ENCODE measurements around the gene DDAH1. TPM values are rescaled to one million over a fixed set of nuclear protein-coding genes. Genes with fewer than 3 reads are reported as not detected.

DDAH1 gene
- total RNA-seq, 1 experiment from 2014 or later: 7.9 TPM

GRCh38 chr1:85378534-85378933, 86.4 kb downstream of the DDAH1 start:
- Mint-ChIP-seq H3K27ac (ENCODE audit: low read depth, unreplicated experiment) (no peak overlapping the region), H3K4me3 (ENCODE audit: unreplicated experiment) (no peak overlapping the region), H3K27me3 (ENCODE audit: insufficient read depth, unreplicated experiment) (no peaks in the 10 kb centered on the region), H3K9me3 (ENCODE audit: unreplicated experiment) (peaks cover 8% of the 10 kb centered on the region), H3K36me3 (ENCODE audit: insufficient read depth, unreplicated experiment) (no peaks in the 10 kb centered on the region), H3K4me1 (ENCODE audit: insufficient read depth, unreplicated experiment) (peaks cover 6% of the 10 kb centered on the region)
- CTCF ChIA-PET: interaction anchor here (0.5 to 2.4 kb wide), 4 partner anchors 18 to 1057 kb away, joined by 3 to 6 read pairs (median 4); no protein-coding TSS in a partner anchor
- POLR2A ChIA-PET: interaction anchor here (0.6 to 1.3 kb wide), 3 partner anchors 16 to 45 kb away, joined by 3 to 5 read pairs (median 3); no protein-coding TSS in a partner anchor
- intact Hi-C loops (cut with micrococcal nuclease): no loop called here
- no peak for DNase-seq (ENCODE audit: unreplicated experiment)
- no peak for TF ChIP-seq CTCF (IDR thresholded peaks at IDR 0.05; ENCODE audit: unreplicated experiment)
- BruUV-seq (replicated peaks): no TSS peak

GRCh38 chr1:85376356-85376755, 88.6 kb downstream of the DDAH1 start:
- BruUV-seq (replicated peaks): no TSS peak
- H3K36me3 Mint-ChIP-seq (ENCODE audit: insufficient read depth, unreplicated experiment): no peaks in the 10 kb centered on the region
- peaks cover 6% of the 10 kb centered on the region for H3K4me1 Mint-ChIP-seq (ENCODE audit: insufficient read depth, unreplicated experiment)
- H3K27me3 Mint-ChIP-seq (ENCODE audit: insufficient read depth, unreplicated experiment): no peaks in the 10 kb centered on the region
- TF ChIP-seq CTCF (IDR thresholded peaks at IDR 0.05; ENCODE audit: unreplicated experiment): no peak
- intact Hi-C loops (cut with micrococcal nuclease): no loop called here
- H3K27ac Mint-ChIP-seq (ENCODE audit: low read depth, unreplicated experiment): no peak overlapping the region
- no peak overlapping the region for H3K4me3 Mint-ChIP-seq (ENCODE audit: unreplicated experiment)
- ChIA-PET POLR2A (interaction anchor here (1.3 to 2.0 kb wide), 2 partner anchors 9 to 86 kb away, joined by 5 read pairs; no protein-coding TSS in a partner anchor), CTCF (interaction anchor here (1.2 to 1.5 kb wide), 2 partner anchors 33 to 116 kb away, joined by 4 read pairs; no protein-coding TSS in a partner anchor)
- DNase-seq (ENCODE audit: unreplicated experiment): no peak
- H3K9me3 Mint-ChIP-seq (ENCODE audit: unreplicated experiment): no peaks in the 10 kb centered on the region

- TF ChIP-seq CTCF (IDR thresholded peaks at IDR 0.05; ENCODE audit: unreplicated experiment): no peak
- no peaks in the 10 kb centered on the region for H3K27me3 Mint-ChIP-seq (ENCODE audit: insufficient read depth, unreplicated experiment)
- BruUV-seq (replicated peaks): no TSS peak
- H3K4me3 Mint-ChIP-seq (ENCODE audit: unreplicated experiment): no peak overlapping the region
- intact Hi-C loops (cut with micrococcal nuclease): no loop called here
- H3K27ac Mint-ChIP-seq (ENCODE audit: low read depth, unreplicated experiment): no peak overlapping the region
- H3K36me3 Mint-ChIP-seq (ENCODE audit: insufficient read depth, unreplicated experiment): no peaks in the 10 kb centered on the region
- DNase-seq (ENCODE audit: unreplicated experiment): no peak
- peaks cover 6% of the 10 kb centered on the region for H3K4me1 Mint-ChIP-seq (ENCODE audit: insufficient read depth, unreplicated experiment)
- ChIA-PET POLR2A (interaction anchor here (1.7 to 2.9 kb wide), 3 partner anchors 10 to 99 kb away, joined by 5 to 14 read pairs (median 6); partner anchors contain the start of gene BCL10), CTCF (interaction anchor here (0.9 to 1.9 kb wide), 3 partner anchors 9 to 32 kb away, joined by 3 to 8 read pairs (median 3); no protein-coding TSS in a partner anchor)
- no peaks in the 10 kb centered on the region for H3K9me3 Mint-ChIP-seq (ENCODE audit: unreplicated experiment)
Measured at GRCh38 chr1:85375493-85375892, 89.5 kb downstream of the DDAH1 start.

GRCh38 chr1:85374160-85374559, 90.8 kb downstream of the DDAH1 start:
- TF ChIP-seq CTCF (IDR thresholded peaks at IDR 0.05; ENCODE audit: unreplicated experiment): no peak
- CTCF ChIA-PET: interaction anchor here (0.9 to 1.9 kb wide), 4 partner anchors 23 to 30 kb away, joined by 3 to 8 read pairs (median 6); no protein-coding TSS in a partner anchor
- Mint-ChIP-seq H3K27ac (ENCODE audit: low read depth, unreplicated experiment) (peak overlapping the region; percentile 65), H3K9me3 (ENCODE audit: unreplicated experiment) (no peaks in the 10 kb centered on the region), H3K4me3 (ENCODE audit: unreplicated experiment) (no peak overlapping the region), H3K4me1 (ENCODE audit: insufficient read depth, unreplicated experiment) (peaks cover 6% of the 10 kb centered on the region), H3K27me3 (ENCODE audit: insufficient read depth, unreplicated experiment) (no peaks in the 10 kb centered on the region), H3K36me3 (ENCODE audit: insufficient read depth, unreplicated experiment) (no peaks in the 10 kb centered on the region)
- DNase-seq (ENCODE audit: unreplicated experiment): peak; percentile 85
- POLR2A ChIA-PET: interaction anchor here (0.8 to 2.9 kb wide), 11 partner anchors 9 to 210 kb away, joined by 3 to 14 read pairs (median 4); partner anchors contain the start of gene BCL10
- BruUV-seq (replicated peaks): no TSS peak
- intact Hi-C loops (cut with micrococcal nuclease): no loop called here
